HepG2 (cell line): ENCODE results near the gene SPAG9. TPM values are rescaled to one million over a fixed set of nuclear protein-coding genes. Genes with fewer than 3 reads are reported as not detected.
A peak's percentile ranks its signal among the peaks of the same experiment; 100 is the strongest.

ENCODE experiments used
- AGO1 ChIP-seq: fragments of 200-400 bp; formaldehyde crosslinking; IDR thresholded peaks from 2 replicates; pipeline ENCODE4 v1.6.1; 2017; ENCODE audit warnings: mild to moderate bottlenecking, low read depth, low read length, moderate library complexity; ENCODE audit not compliant: poor library complexity, severe bottlenecking
- AHDC1 ChIP-seq: sonication (generic); formaldehyde crosslinking; IDR thresholded peaks from 2 replicates; pipeline ENCODE4 v1.5.1; 2020; ENCODE audit warnings: mild to moderate bottlenecking, missing genetic modification reagents, borderline replicate concordance
- ASH2L ChIP-seq: fragments of 300-600, 200-600 bp; sonication (generic); IDR thresholded peaks from 2 replicates; pipeline ENCODE4 v1.7.0; 2017; ENCODE audit warnings: low read depth, mild to moderate bottlenecking, moderate library complexity, mixed read lengths, low read length; ENCODE audit not compliant: insufficient read length
- BATF2 ChIP-seq: sonication (generic); formaldehyde crosslinking; IDR thresholded peaks from 2 replicates; pipeline ENCODE4 v1.8.0; 2022; ENCODE audit warnings: mild to moderate bottlenecking, missing genetic modification reagents, moderate library complexity
- DZIP1 ChIP-seq: sonication (generic); formaldehyde crosslinking; IDR thresholded peaks from 2 replicates; pipeline ENCODE4 v1.5.0; 2020; ENCODE audit warnings: mild to moderate bottlenecking, missing genetic modification reagents
- ESRRA ChIP-seq: sonication (generic); formaldehyde crosslinking; IDR thresholded peaks from 2 replicates; pipeline ENCODE4 v1.5.1; 2020; ENCODE audit warnings: mild to moderate bottlenecking, low read depth, missing genetic modification reagents
- GABPB1 ChIP-seq: IDR thresholded peaks from 2 replicates; pipeline ENCODE4 v1.6.1; 2016; ENCODE audit warnings: mild to moderate bottlenecking, missing genetic modification reagents, moderate library complexity, missing compliant biosample characterization
- HES4 ChIP-seq: sonication (generic); formaldehyde crosslinking; IDR thresholded peaks from 2 replicates; pipeline ENCODE4 v1.9.0; 2021; ENCODE audit warnings: mild to moderate bottlenecking, missing genetic modification reagents, borderline replicate concordance
- KDM1A ChIP-seq: IDR thresholded peaks from 2 replicates; pipeline ENCODE4 v1.6.1; 2016; ENCODE audit warnings: missing compliant biosample characterization
- NFKBIZ ChIP-seq: IDR thresholded peaks from 2 replicates; pipeline ENCODE4 v1.6.1; 2018; ENCODE audit warnings: missing genetic modification reagents, missing compliant biosample characterization
- NFYC ChIP-seq: IDR thresholded peaks from 2 replicates; pipeline ENCODE4 v1.6.1; 2016; ENCODE audit warnings: missing genetic modification reagents, missing compliant biosample characterization
- PHF20 ChIP-seq: sonication (generic); formaldehyde crosslinking; IDR thresholded peaks from 2 replicates; pipeline ENCODE4 v1.5.0; 2020; ENCODE audit warnings: mild to moderate bottlenecking, missing genetic modification reagents
- RFX5 ChIP-seq: IDR thresholded peaks from 2 replicates; pipeline ENCODE4 v1.6.1; 2011; ENCODE audit warnings: low read depth, low read length, improper control_type of control experiment
- SMARCE1 ChIP-seq: fragments of 450-650 bp; IDR thresholded peaks from 2 replicates; pipeline ENCODE4 v1.6.1; 2017; ENCODE audit warnings: borderline replicate concordance
- SMYD3 ChIP-seq: sonication (generic); formaldehyde crosslinking; IDR thresholded peaks from 2 replicates; pipeline ENCODE4 v1.8.1; 2023; ENCODE audit warnings: mild to moderate bottlenecking, missing genetic modification reagents
- ZNF235 ChIP-seq: sonication (generic); formaldehyde crosslinking; IDR thresholded peaks from 2 replicates; pipeline ENCODE4 v1.8.1; 2023; ENCODE audit warnings: mild to moderate bottlenecking, missing genetic modification reagents, borderline replicate concordance
- ZNF24 ChIP-seq: fragments of 450-650 bp; IDR thresholded peaks from 2 replicates; pipeline ENCODE4 v1.6.1; 2017; ENCODE audit warnings: antibody characterized with exemption, mild to moderate bottlenecking
- ZNF530 ChIP-seq: sonication (generic); formaldehyde crosslinking; IDR thresholded peaks from 2 replicates; pipeline ENCODE4 v1.5.0; 2020; ENCODE audit warnings: low read depth, mild to moderate bottlenecking, missing genetic modification reagents
- ZNF552 ChIP-seq: sonication (generic); formaldehyde crosslinking; IDR thresholded peaks from 2 replicates; pipeline ENCODE4 v1.9.0; 2022; ENCODE audit warnings: missing genetic modification reagents, mild to moderate bottlenecking, borderline replicate concordance
- ZSCAN21 ChIP-seq: sonication (generic); formaldehyde crosslinking; IDR thresholded peaks from 2 replicates; pipeline ENCODE4 v1.8.0; 2022; ENCODE audit warnings: mild to moderate bottlenecking, missing genetic modification reagents, moderate library complexity, borderline replicate concordance
- ZSCAN30 ChIP-seq: sonication (generic); formaldehyde crosslinking; IDR thresholded peaks from 2 replicates; pipeline ENCODE4 v1.5.0; 2020; ENCODE audit warnings: mild to moderate bottlenecking, missing genetic modification reagents
- polyA plus RNA-seq, 8 experiments: library from polyadenylated mRNA; depleted of rRNA in 3 of 8; stranded (reverse) in 7 of 8; unstranded in 1 of 8; fragments of >200 nt; fragmentation: Illumina TruSeq in 4 of 8; extraction: Trizol in 4 of 8; gene quantifications; 2 replicates each; pipeline versions ENCODE4 v1.2.1 to v1.2.3, GENCODE V29; 2011 to 2016; ENCODE audit warnings: low read depth in 4 of 8, missing spikeins in 1 of 8, mixed read lengths in 1 of 8; ENCODE audit not compliant: insufficient read depth in 1 of 8
- total RNA-seq, 5 experiments: library from RNA; depleted of rRNA; stranded (reverse); fragments of >200 nt; fragmentation: Illumina TruSeq; extraction: Trizol; gene quantifications; 2 replicates each; pipeline ENCODE4 v1.2.3, GENCODE V29; 2016; ENCODE audit warnings: low read depth in 1 of 5

SPAG9 gene
- total and polyA plus RNA-seq, 2 of the 13 experiments (the other 11 are each of a cell fraction or from before 2014, with no cell fraction given): 43.2 to 78.6 TPM

- TF ChIP-seq AHDC1: no peak
- no peak for TF ChIP-seq BATF2 (CRISPR knock-in tag)
- no peak for TF ChIP-seq ZNF24
- TF ChIP-seq ESRRA (CRISPR knock-in tag): peak; percentile 48; the same call in 1 of the 2 replicates
- no peak for TF ChIP-seq DZIP1
- no peak; the same call in 1 of the 2 replicates for TF ChIP-seq HES4 (CRISPR knock-in tag)
- 0 out of 2 replicates have a peak, but pooled peaks have one; percentile 73 for TF ChIP-seq ZSCAN30 (CRISPR knock-in tag)
- peak; percentile 14; the same call in 1 of the 2 replicates for TF ChIP-seq NFKBIZ (CRISPR knock-in tag)
- no peak for TF ChIP-seq ZNF530 (CRISPR knock-in tag)
- no peak for TF ChIP-seq NFYC (CRISPR knock-in tag)
- TF ChIP-seq RFX5: no peak
- TF ChIP-seq ZNF235 (CRISPR knock-in tag): peak; percentile 89
- peak; percentile 63 for TF ChIP-seq PHF20 (CRISPR knock-in tag)
- TF ChIP-seq GABPB1 (CRISPR knock-in tag): peak; percentile 73; the same call in 1 of the 2 replicates
- TF ChIP-seq SMYD3: 0 out of 2 replicates have a peak, but pooled peaks have one; percentile 1
- no peak for TF ChIP-seq ZSCAN21
- TF ChIP-seq KDM1A (CRISPR knock-in tag): no peak
- TF ChIP-seq AGO1: peak; percentile 75
- peak; percentile 81 for TF ChIP-seq ASH2L
- TF ChIP-seq ZNF552 (CRISPR knock-in tag): 0 out of 2 replicates have a peak, but pooled peaks have one; percentile 35
- TF ChIP-seq SMARCE1: no peak
Measured at GRCh38 chr17:50931144-50931908, 189.3 kb downstream of the SPAG9 start (continued).
